ENCODE measurements around the gene AP3S1. TPM values are rescaled to one million over a fixed set of nuclear protein-coding genes. Genes with fewer than 3 reads are reported as not detected.
A peak's percentile ranks its signal among the peaks of the same experiment; 100 is the strongest.
"Not testable (repeated sequence)": the region's sequence is repeated elsewhere in the genome, so short reads cannot be mapped to it uniquely, and the experiment has no call there.

Gene AP3S1
- polyA plus RNA-seq, 3 donors = 98.3 to 116 (median 115) TPM

GRCh38 chr5:115816226-115817081, 25.3 kb upstream of the AP3S1 start, which contains the start of gene CDO1:
TSS of gene CDO1 (minus strand) at chr5:115816659. CDS start at chr5:115816397, 262 bp downstream.
- peak; percentile 74 for DNase-seq

DNA sequence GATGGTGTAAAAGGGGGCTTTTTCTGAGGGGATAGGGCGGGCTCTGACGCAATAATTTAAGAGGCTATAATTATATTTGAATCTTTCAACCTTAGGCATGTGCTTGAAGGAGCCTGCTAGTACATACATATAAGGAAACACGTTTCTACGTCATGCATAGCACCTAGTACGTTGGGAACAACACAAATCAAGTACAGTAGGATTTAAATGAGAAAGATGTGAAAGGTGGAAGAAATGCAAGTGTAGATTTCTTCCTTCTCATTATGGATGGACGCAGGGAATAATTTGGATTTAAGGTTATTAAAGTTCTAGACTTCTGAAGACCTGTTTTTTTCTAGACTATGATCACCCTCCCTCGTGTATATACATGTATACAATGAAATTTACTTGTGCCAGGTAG, 24.3 kb upstream of the AP3S1 start:
- DNase-seq = no peak

GRCh38 chr5:115818821-115819220, 22.9 kb upstream of the AP3S1 start:
- DNase-seq = no peak

DNA sequence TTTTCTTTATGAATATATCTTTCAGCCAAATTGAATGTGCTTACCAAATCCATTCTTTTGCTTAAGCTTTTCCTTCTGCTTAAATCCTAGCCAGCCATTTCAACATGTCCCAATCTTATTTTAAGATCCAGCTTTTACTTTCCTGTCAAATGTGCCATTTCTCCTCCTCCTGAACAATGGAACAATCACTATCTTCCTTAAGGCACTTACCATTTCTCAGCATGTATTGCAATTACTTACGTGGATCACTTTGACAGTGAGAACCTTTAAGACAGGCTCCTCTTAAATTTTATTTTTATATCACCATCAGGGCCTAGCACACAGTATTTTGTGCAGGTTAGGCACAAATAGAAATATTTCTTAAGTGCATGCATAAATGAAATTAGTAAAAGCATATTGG, 20.9 kb upstream of the AP3S1 start:
- no peak for DNase-seq

DNA sequence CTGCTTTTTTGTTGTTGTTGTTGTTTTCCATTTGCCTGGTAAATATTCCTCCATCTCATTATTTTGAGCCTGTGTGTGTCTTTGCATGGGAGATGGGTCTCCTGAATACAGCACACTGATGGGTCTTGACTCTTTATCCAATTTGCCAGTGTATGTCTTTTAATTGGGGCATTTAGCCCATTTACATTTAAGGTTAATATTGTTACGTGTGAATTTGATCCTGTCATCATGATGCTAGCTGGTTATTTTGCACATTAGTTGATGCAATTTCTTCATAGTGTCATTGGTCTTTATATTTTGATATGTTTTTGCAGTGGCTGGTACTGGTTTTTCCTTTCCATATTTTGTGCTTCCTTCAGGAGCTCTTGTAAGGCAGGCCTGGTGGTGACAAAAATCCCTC, 16.8 kb upstream of the AP3S1 start:
- not testable (repeated sequence) for DNase-seq

- no peak for DNase-seq
These were observed 15.8 kb upstream of the AP3S1 start for GRCh38 chr5:115825948-115826347.

DNA sequence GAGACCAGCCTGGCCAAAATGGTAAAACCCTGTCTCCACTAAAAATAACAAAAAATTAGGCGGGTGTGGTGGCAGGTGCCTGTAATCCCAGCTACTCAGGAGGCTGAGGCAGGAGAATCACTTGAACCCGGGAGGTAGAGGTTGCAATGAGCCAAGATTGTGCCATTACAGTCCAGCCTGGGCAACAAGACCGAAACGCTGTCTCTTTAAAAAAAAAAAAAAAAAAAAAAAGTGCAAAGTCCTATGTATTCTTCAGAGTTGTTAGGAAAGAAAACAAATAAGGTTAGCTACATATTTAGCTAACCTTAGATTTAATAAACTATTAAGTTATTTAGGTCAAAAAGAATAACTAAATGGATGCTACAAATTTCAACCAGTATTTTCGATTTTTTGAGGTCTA, 11.8 kb upstream of the AP3S1 start:
- DNase-seq = no peak

GRCh38 chr5:115831163-115831768, 10.5 kb upstream of the AP3S1 start:
- no peak for DNase-seq

DNA sequence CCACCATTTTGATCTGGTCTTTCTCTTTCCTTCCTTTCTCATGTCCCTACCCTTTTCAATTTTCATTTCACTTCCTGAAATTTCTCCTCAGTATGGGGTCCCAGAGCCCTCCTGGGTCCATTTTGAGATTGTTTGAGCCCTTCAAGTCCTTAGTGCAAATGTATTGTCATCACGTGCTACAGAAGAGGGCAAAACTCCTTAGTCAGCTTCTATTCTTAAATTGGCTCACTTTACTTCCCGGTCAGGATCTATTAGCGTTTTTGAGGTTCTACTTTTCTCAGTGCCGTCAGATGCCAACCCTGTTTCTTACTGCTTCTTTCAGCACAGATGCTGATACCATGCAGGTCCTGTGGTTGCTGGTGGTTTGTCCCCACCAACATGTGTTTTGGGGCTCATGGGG, 6.3 kb upstream of the AP3S1 start:
- no peak for DNase-seq

DNA sequence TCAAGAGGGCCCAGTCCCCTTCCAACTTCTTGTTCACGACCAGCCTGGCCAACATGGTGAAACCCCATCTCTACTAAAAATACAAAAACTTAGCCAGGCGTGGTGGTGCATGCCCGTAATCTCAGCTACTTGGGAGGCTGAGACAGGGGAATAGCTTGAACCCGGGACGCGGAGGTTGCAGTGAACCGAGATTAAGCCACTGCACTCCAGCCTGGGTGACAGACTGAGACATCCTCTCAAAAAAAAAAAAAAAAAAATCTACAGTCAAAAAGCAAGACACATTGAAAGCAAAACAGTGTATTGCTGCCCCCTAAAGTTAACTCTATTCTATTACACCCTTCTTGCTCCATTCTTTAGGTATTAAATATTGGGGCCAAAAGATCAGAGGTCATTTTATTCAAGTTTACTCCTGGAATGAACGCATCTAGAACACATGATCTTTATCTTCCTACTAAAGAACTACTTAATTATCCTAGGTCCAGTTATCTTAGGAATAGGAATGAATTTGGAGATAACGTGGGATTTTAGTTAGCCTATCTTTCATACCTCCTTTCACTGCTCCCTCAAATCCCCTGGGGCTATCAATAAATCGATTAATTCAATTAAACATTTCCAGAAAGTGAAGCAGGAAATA, 2.7 kb upstream of the AP3S1 start:
- DNase-seq = no peak

DNA sequence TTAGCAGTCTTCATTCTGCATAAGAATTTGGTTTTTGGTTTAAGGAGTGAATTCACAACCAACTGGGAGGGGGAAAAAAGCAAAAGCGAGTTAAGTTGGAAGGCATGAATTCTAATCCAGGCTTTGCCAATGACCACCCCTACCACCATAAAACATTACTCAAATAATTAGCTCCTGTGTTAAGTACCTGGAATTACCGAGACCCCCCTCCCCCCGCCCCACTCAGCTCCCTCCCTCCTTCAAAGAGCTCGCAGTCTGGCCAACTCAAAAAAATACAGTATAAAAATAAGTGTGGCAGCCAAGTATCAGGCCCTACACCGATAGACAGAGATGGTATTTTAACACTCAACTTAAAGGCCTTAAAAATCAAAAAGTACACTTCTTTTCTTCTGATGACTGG, 862 bp upstream of the AP3S1 start:
- no peak for DNase-seq

- peak; percentile 80 for DNase-seq
These were observed 577 bp downstream of the AP3S1 start for GRCh38 chr5:115842089-115842935.

DNA sequence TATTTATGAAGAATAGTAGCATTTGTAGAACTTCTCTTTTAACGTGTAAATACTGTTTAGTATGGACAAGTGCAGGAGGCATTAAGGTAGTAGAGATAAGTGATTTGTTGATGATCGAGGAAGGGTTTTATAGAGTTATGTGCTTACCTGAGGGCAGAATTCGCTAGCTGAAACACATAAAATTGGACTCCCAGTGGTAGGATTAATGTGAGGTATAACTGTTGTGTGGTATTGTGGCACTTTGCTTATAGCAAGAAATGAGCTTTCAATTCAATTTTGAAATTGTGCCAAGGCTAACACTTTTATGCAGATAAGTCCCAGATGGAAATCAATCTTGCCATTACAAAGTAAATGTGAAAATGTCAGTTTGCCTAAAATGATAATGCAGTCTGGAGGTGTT, 1.2 kb downstream of the AP3S1 start:
- no peak for DNase-seq

DNA sequence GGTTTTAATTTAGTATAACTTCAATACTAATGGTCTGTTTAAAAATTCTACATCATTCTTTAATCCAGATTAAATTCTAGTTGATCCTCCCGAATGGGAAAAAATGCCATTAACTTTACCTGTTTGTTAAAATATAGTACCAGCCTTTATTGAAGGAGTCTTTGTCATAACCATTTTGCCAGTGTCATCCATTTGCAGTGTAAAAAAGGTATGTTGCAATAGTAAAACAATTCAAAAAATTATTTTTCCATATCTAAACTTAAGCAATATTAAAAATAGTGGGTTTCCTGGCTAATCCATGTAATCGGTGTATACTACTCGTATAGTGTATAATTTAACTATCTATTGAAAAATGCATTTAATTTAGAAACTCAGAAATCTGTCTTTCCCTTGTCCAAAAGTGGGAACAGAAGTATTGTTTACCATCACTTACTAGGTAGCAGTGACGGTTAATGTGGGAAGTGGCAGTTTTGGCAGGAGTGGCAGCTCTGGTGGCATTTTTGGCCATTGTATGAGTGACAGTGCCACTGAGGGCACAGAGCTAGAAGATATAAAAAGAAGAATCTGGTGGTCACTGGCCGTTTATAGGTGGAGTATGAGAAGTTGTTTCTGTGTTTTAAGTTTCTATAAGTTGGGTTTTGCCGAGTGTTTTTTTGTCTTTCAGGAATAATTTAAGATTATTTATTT, 1.9 kb downstream of the AP3S1 start:
- no peak for DNase-seq

- no peak for DNase-seq
These were observed 2.6 kb downstream of the AP3S1 start for GRCh38 chr5:115844321-115844817.

GRCh38 chr5:115847290-115847689, 5.6 kb downstream of the AP3S1 start:
- DNase-seq = no peak

DNA sequence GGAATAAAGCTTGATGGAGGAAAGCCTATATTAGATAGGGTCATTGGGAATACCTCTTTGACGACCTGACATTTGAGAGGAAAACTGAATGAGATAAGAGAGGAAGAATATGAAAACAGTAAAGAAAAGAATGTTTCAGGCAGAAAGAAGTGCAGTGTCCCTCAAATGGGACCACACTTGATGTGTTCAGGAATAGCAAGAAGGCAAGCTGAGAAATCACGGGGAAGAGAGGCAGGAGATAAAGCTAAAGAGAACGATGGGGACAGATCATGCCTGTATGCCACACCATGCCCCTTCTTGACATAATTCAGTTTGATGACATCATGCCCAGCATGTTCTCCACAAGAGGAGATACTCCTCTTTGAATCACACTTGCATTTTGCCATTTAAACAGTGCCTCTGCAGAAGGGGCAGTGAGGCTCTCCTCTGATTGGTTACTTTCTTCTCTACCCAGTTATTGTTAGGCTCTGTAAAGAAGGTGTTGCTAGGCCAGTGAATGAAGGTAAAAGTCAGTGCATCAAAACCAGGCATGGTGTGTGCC, 7.6 kb downstream of the AP3S1 start:
- no peak for DNase-seq

DNA sequence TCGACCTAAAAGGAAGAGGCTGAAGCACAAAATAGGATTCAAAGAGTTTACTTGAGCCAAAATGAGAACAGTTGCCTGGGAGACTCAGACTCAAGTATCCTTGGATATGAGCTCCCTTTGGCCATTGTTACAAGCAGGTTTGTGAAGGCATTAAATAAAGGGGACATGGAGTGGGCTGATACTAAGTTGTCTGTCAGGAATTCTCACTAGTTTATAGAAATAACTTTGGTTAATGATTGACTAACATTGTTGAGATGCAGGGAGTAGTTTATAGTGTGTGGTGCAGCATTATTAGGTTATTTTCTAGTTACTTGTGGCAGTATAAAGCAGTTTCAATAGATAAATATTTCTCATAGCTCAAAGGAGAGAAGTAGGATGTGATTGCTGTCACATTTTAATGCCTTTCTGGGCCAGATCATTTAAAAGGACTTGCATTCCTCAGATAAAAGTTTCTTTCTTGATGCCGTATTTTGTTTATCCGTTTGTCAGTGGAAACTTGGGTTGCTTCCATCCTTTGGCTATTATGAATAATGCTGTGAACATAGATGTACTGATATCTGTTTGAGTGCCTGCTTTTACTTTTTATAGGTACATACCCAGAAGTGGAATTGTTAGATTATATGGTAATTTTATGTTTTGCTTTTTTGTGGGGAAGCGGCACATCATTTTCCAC, 9.1 kb downstream of the AP3S1 start:
- no peak for DNase-seq

- DNase-seq = no peak
These were observed 12.4 kb downstream of the AP3S1 start for GRCh38 chr5:115854139-115854538.

- DNase-seq = no peak
These were observed 14.2 kb downstream of the AP3S1 start for GRCh38 chr5:115855959-115856358.

Measured in renal pelvis (tissue), 4 donors.